Measurements from ENCODE around the gene TRMT44. TPM values are rescaled to one million over a fixed set of nuclear protein-coding genes. Genes with fewer than 3 reads are reported as not detected.

The TRMT44 gene
- polyA plus RNA-seq, 1 experiment = 7.0 TPM

GRCh38 chr4:8500966-8501365 is 60.4 kb downstream of the TRMT44 start:
- ChIA-PET POLR2A (no interaction called here), CTCF (interaction anchor here (1.0 kb wide), 1 partner anchor 28 kb away, joined by 3 read pairs; no protein-coding TSS in a partner anchor)
- peaks cover 34% of the 10 kb centered on the region for H3K27me3 ChIP-seq (ENCODE audit: control insufficient read depth, insufficient read depth, low read length)
- no peak for DNase-seq (ENCODE audit: low read depth, low spot score)
- H3K4me3 ChIP-seq (ENCODE audit: low read depth, low read length) = no peak overlapping the region
- peaks cover 17% of the 10 kb centered on the region for H3K9me3 ChIP-seq (ENCODE audit: control insufficient read depth, insufficient read depth, low read length)
- no peak for TF ChIP-seq CTCF (IDR thresholded peaks at IDR 0.05; ENCODE audit: low read depth, low read length)
- no peak overlapping the region for H3K27ac ChIP-seq (ENCODE audit: low read depth, low read length)

GRCh38 chr4:8501781-8502180 is 61.2 kb downstream of the TRMT44 start:
- Histone ChIP-seq H3K4me3 (ENCODE audit: low read depth, low read length) (no peak overlapping the region), H3K27ac (ENCODE audit: low read depth, low read length) (no peak overlapping the region), H3K27me3 (ENCODE audit: control insufficient read depth, insufficient read depth, low read length) (peaks cover 31% of the 10 kb centered on the region), H3K9me3 (ENCODE audit: control insufficient read depth, insufficient read depth, low read length) (peaks cover 17% of the 10 kb centered on the region)
- POLR2A ChIA-PET = no interaction called here
- DNase-seq (ENCODE audit: low read depth, low spot score) = no peak
- TF ChIP-seq CTCF (IDR thresholded peaks at IDR 0.05; ENCODE audit: low read depth, low read length) = no peak
- CTCF ChIA-PET = interaction anchor here (0.7 to 1.0 kb wide), 2 partner anchors 24 to 29 kb away, joined by 3 to 4 read pairs; no protein-coding TSS in a partner anchor

- no peak for DNase-seq (ENCODE audit: low read depth, low spot score)
- Histone ChIP-seq H3K27me3 (ENCODE audit: control insufficient read depth, insufficient read depth, low read length) (peaks cover 31% of the 10 kb centered on the region), H3K4me3 (ENCODE audit: low read depth, low read length) (no peak overlapping the region), H3K27ac (ENCODE audit: low read depth, low read length) (no peak overlapping the region), H3K9me3 (ENCODE audit: control insufficient read depth, insufficient read depth, low read length) (peaks cover 14% of the 10 kb centered on the region)
- no peak for TF ChIP-seq CTCF (IDR thresholded peaks at IDR 0.05; ENCODE audit: low read depth, low read length)
- ChIA-PET CTCF (no interaction called here), POLR2A (no interaction called here)
Measured at GRCh38 chr4:8502371-8502770, 61.8 kb downstream of the TRMT44 start.

GRCh38 chr4:8502836-8503585 is 62.4 kb downstream of the TRMT44 start:
- no peak overlapping the region for H3K4me3 ChIP-seq (ENCODE audit: low read depth, low read length)
- peaks cover 28% of the 10 kb centered on the region for H3K27me3 ChIP-seq (ENCODE audit: control insufficient read depth, insufficient read depth, low read length)
- H3K9me3 ChIP-seq (ENCODE audit: control insufficient read depth, insufficient read depth, low read length) = peaks cover 8% of the 10 kb centered on the region
- TF ChIP-seq CTCF (IDR thresholded peaks at IDR 0.05; ENCODE audit: low read depth, low read length) = no peak
- no peak for DNase-seq (ENCODE audit: low read depth, low spot score)
- POLR2A ChIA-PET = no interaction called here
- CTCF ChIA-PET = no interaction called here
- no peak overlapping the region for H3K27ac ChIP-seq (ENCODE audit: low read depth, low read length)

GRCh38 chr4:8503801-8504200 is 63.2 kb downstream of the TRMT44 start:
- H3K4me3 ChIP-seq (ENCODE audit: low read depth, low read length) = no peak overlapping the region
- TF ChIP-seq CTCF (IDR thresholded peaks at IDR 0.05; ENCODE audit: low read depth, low read length) = no peak
- H3K27ac ChIP-seq (ENCODE audit: low read depth, low read length) = no peak overlapping the region
- peaks cover 8% of the 10 kb centered on the region; the same call in 1 of the 2 replicates for H3K9me3 ChIP-seq (ENCODE audit: control insufficient read depth, insufficient read depth, low read length)
- CTCF ChIA-PET = no interaction called here
- no peak for DNase-seq (ENCODE audit: low read depth, low spot score)
- peaks cover 26% of the 10 kb centered on the region for H3K27me3 ChIP-seq (ENCODE audit: control insufficient read depth, insufficient read depth, low read length)
- POLR2A ChIA-PET = no interaction called here

Data from AG04450 (cell line).